Brain pericyte (primary cell): ENCODE measurements around the gene FCER2.
"Not testable (repeated sequence)": the region's sequence is repeated elsewhere in the genome, so short reads cannot be mapped to it uniquely, and the experiment has no call there.

ENCODE experiments used
- DNase-seq: peaks from one replicate; pipeline ENCODE4 v3.0.0-alpha.2; 2012; ENCODE audit warnings: low read depth, low spot score

Gene FCER2

GRCh38 chr19:7701654-7702457, at the start of gene FCER2:
FCER2 (minus strand) TSS chr19:7702131; CDS start chr19:7699760, 2,371 bp downstream.
- no peak for DNase-seq

GRCh38 chr19:7751157-7751783, 49.3 kb upstream of the FCER2 start:
- DNase-seq, result no peak

- no peak for DNase-seq
Observed at GRCh38 chr19:7748756-7749155, 46.8 kb upstream of the FCER2 start.

GRCh38 chr19:7748171-7748570, 46.2 kb upstream of the FCER2 start:
- DNase-seq, result no peak

GRCh38 chr19:7746903-7747884, 45.3 kb upstream of the FCER2 start, which contains the start of gene CD209:
CD209 (minus strand) TSS chr19:7747534; CDS start chr19:7747511, 23 bp downstream.
- DNase-seq, result no peak

- not testable (repeated sequence) for DNase-seq
Observed at GRCh38 chr19:7746306-7746705, 44.4 kb upstream of the FCER2 start.

- DNase-seq, result no peak
Observed at GRCh38 chr19:7744871-7745650, 43.1 kb upstream of the FCER2 start.

GRCh38 chr19:7744199-7744786, 42.4 kb upstream of the FCER2 start:
- DNase-seq, result no peak

- DNase-seq, result no peak
Observed at GRCh38 chr19:7743425-7743841, 41.5 kb upstream of the FCER2 start.

GRCh38 chr19:7742991-7743390, 41.1 kb upstream of the FCER2 start:
- no peak for DNase-seq

- no peak for DNase-seq
Observed at GRCh38 chr19:7742575-7742974, 40.6 kb upstream of the FCER2 start.

- DNase-seq, result no peak
Observed at GRCh38 chr19:7740682-7741054, 38.7 kb upstream of the FCER2 start.

- no peak for DNase-seq
Observed at GRCh38 chr19:7739801-7740681, 38.1 kb upstream of the FCER2 start.

GRCh38 chr19:7739211-7739755, 37.4 kb upstream of the FCER2 start:
- no peak for DNase-seq

- no peak for DNase-seq
Observed at GRCh38 chr19:7738023-7738422, 36.1 kb upstream of the FCER2 start.

- no peak for DNase-seq
Observed at GRCh38 chr19:7737215-7737614, 35.3 kb upstream of the FCER2 start.

- DNase-seq, result no peak
Observed at GRCh38 chr19:7736148-7736547, 34.2 kb upstream of the FCER2 start.

- no peak for DNase-seq
Observed at GRCh38 chr19:7734220-7735203, 32.6 kb upstream of the FCER2 start.
